Erythroblast (primary cell): ENCODE data around the gene MRPS35.

Source experiments
- DNase-seq, 2 experiments: peaks; one replicate each; lab custom pipeline; 2025; lab: John Stamatoyannopoulos, UW
- GATA1 ChIP-seq: IDR thresholded peaks from 2 replicates; pipeline ENCODE4 v1.6.1; 2011; ENCODE audit warnings: low read depth, mild to moderate bottlenecking, control low read depth, low read length, moderate library complexity
- POLR2A ChIP-seq: IDR thresholded peaks from 2 replicates; pipeline ENCODE4 v1.6.1; 2011; ENCODE audit warnings: mild to moderate bottlenecking, low read length

MRPS35 gene

DNA sequence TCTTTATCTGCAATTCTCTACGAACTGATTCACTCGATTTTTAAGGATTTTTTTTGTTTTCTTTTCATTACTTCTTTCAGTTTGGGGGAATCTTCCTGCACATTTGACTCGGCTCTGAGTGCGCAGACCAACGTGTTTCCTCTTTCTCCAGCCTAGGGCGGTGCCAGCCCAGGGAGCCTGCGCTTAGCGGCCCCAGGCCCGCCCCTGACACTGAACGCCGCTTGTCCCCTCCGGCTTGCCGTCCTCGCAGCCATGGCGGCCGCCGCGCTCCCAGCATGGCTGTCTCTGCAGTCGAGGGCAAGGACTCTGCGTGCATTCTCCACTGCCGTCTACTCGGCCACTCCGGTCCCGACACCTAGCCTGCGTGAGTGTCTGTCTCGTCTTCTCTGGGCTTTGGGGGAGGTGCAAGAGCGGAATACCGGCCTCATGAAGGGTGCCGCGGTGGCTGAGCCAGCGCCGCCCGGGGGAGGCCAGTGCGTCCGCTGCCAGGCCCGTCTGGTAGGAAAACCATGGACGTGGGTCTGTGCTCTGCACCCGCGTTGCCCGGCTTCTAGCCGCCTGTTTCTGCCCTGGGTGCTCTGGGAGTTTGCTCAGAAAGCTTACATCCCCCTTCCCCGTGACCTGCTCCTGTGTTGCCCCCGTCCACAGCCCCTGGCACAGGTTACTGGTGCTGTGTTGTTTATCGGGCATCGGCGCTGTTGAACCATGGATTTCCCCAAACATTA lies at the start of gene MRPS35:
Gene MRPS35, plus strand, starts transcription at position 241 of the 725 bp plus-strand sequence. Its CDS starts 12 bp downstream, at position 253.
- TF ChIP-seq GATA1 (no peak), POLR2A (peak; percentile 88)
- DNase-seq, result peak; percentile 92 to 93

DNA sequence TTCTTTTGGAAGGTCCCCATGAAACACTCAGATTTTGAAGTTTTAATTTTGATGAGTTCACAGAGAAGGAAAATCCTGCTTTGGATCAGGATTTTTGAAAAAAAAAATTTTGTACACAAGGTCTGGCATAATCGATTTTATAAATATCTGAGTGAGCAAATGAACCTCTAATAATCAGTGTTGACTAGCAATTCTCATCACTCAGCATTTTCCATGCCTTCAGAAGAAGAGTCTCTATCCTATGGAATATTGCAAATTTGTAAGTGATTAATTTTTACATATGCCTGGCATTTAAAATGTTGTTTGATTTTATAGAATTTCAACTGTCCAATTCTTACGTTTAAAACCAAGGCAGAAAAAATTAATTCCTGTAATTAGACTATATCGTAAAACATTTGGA lies 44.9 kb upstream of the MRPS35 start:
- no peak for TF ChIP-seq GATA1
- no peak for TF ChIP-seq POLR2A
- no peak for DNase-seq

DNA sequence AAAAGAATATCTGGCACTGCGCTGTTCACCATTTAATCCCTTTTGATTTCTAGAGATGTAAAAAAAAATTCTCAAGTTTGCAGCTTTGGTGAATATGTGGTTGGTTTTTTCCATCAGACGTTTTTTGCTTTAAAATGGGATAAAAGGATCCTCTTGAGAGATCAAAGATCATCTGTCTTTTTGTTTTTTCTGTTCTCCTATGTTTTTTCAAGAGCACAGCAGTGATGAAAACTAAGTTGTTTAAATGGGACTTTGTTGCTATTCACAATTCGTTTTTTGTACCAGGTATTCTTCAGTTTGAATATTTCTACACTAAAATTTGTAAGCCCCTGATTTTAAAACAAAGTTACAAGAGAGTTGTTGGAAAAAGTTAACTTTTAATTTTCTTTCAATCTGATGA lies 44.1 kb upstream of the MRPS35 start:
- TF ChIP-seq POLR2A, result no peak
- TF ChIP-seq GATA1, result no peak
- no peak for DNase-seq

DNA sequence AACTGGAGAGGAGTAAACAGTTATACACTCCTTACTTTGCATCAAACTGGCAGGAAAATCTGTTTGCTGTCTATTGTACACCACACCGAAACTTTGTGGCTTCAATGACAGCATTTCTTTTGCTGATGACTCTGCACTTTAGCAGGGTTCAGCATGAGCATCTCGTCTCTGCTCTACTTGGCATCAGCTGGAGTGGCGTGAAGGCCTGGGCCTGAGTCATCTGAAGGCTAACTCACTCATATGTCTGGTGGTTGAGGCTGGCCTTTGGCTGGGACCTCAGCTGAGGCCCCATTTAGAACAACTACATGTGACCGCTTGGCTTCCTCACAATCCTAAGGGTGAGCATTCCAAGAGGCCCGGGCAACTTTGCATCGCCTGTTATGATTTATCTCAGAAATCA lies 43.1 kb upstream of the MRPS35 start:
- no peak for TF ChIP-seq POLR2A
- TF ChIP-seq GATA1, result no peak
- DNase-seq, result no peak

DNA sequence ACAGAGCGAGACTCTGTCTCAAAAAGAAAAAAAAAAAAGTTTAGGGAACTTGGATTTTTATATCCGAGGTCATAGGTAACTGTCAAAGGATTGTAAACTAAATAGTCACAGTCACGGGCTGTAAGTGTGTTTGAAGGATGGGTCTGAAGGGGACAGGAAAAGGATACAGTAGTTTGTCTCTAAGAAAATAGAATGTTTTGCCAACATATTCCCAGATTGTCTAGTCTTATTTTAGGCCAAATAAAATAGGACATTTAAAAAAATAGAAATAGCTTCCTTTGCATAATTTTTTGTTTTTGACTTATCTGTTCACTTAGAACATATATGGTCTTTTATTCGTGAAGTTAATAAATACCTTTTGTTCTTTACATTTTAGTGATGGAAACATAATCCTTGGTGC lies 38.6 kb upstream of the MRPS35 start:
- no peak for DNase-seq
- TF ChIP-seq GATA1, result no peak
- TF ChIP-seq POLR2A, result no peak

DNA sequence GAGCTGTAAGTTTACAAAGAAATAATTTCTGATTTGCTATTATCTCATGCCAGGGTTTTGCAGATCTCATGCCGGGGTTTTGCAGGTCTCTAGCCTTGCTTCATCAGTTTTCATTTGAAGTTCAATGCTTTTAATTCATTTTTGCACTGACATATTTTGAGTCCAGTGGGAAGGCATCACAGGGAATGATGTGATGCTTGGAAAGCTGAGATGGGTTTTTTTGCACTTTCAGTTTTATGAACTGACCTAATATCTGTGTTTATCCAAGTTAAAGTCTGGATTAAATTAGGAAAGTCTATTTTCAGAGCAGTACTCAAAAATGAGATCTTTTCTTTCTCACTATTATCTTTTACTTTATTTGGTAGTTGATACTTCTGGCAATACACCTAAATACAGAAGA lies 38.0 kb upstream of the MRPS35 start:
- DNase-seq, result no peak
- no peak for TF ChIP-seq POLR2A
- no peak for TF ChIP-seq GATA1

DNA sequence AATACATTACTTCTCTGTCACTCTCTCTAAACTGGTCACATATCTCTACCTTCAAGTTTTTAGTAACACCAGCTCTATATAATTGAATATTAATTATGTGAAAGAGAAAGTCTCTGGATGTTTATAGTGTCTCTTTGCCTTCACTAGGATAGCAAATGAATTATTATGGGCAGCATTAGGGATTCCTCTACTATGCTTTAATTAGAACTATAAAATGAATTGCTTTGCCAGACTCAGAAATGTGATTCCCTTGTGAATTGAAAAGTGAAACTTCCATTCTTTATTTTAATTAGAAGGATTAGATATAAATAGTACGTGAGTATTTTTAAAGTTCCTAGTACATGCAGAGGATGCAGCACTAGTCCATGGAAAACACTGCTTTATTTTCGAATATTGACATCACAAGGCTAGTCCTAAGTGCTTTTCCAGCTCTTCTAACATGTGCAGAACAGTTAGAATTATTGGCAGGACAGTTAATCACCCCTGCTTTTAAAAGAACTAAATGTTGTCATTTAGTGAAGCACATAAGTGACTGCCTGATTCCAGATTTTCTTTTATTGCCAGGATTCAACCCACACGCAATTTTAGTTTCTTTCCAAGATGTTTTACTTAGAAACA lies 37.4 kb upstream of the MRPS35 start:
- TF ChIP-seq GATA1, result no peak
- TF ChIP-seq POLR2A, result no peak
- no peak for DNase-seq

DNA sequence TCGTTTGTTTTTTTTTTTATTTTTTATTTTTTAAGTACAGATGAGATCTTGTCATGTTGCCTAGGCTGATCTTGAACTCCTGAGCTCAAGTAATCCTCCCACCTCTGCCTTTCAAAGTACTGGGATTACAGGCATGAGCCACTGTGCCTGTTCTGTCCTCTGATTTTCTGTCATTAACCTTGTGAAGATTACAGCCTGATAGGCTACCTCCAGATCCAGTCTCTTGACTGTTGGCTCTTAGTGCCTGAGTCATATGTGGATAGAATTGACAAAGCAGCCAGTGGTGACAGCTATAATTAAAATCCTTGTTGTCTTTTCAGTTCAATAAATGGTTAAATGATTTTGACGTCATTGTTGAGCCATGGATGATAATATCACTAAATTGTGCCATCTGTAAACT lies 35.6 kb upstream of the MRPS35 start:
- TF ChIP-seq POLR2A (no peak), GATA1 (no peak)
- no peak for DNase-seq

DNA sequence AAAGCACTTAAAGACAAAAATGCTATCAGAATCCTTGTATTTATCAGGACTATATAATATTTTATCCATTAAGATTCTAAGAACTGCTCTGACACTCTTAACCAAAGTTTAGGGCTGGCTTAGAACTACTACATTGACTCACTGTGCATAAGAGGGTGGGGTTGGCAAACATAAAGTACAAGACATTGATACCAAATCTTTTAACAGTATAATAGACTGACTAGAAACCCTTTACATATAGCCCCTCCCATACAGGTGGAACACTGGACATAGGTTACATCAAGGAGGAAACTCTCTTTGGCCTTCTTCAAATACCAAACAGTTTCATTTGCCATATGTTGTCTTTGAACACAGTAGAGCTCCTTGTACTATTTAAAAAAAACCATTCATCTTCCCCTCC lies 30.0 kb upstream of the MRPS35 start:
- no peak for TF ChIP-seq GATA1
- no peak for DNase-seq

DNA sequence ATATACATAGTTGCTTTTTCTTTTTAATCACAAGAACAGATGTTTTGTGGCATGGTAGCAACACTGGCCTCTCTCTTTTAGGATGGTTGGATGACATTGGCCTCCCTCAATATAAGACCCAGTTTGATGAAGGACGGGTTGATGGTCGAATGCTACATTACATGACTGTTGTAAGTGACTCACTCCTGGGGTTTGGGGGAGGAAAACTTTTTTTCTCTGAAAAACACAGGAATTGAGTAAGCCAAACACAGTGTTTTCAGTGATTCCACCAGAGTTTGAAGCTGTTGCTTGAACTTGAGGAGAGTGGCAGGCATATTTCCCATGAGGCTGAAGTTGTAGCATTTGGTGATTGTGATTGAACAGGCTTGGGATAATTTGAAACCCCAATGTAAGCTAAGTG lies 28.1 kb upstream of the MRPS35 start:
- no peak for TF ChIP-seq GATA1
- TF ChIP-seq POLR2A, result no peak
- DNase-seq, result no peak

DNA sequence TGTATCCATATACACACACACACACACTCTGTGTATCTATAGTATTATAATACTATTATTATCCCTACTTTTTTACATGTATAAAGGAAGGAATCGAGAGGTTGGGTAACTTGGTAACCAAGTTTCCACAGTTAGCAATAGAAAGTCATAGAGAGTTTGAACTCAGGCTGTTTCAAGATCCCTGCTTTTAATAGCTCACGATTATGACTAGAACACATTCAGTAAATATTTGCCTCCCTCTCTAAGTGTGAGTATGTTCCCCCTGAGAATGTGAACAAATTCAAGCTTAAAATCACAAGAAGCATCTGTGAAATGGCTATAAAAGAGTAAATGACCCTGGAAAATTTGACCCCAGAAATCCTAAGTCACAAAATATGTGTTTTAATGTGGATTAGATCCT lies 25.4 kb upstream of the MRPS35 start:
- TF ChIP-seq POLR2A, result no peak
- no peak for TF ChIP-seq GATA1
- no peak for DNase-seq

DNA sequence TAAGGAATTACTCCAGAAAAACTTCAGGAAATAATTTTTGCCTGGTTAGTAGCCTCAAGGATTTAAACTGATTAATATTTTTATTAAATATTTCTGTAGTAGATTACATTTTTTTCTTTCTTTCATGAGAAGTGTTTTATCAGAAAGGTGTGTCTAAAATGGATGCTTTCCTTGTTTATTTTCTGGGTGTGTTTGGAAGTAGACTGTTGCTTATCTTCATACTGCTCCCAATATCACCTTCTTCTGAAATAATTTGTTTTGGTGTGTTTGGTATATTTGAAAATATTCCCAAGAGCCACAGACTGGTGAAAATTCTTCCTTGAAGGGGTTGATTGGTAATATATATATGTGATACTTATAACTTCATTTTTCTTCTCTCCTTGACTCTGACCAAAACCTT lies 24.5 kb upstream of the MRPS35 start:
- DNase-seq, result no peak
- TF ChIP-seq POLR2A (no peak), GATA1 (no peak)

DNA sequence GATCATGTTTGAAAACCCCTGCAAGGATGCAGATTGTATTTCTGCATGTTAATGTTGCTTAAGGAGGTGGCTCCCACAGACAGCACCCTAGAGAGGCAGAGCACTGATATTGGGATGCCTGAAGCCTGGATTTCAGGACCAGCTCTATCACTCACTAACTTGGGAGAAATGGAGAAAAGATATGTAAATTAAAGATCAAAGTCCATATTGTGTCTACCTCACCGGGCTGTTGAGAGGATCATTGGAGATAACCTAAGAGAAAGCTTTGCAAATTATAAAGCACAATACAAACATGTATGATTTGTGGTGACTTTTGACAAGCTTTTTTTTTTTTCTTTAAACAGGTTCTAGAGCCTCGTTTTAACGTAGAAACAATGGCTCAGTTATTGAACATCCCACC lies 22.0 kb upstream of the MRPS35 start:
- DNase-seq, result no peak

DNA sequence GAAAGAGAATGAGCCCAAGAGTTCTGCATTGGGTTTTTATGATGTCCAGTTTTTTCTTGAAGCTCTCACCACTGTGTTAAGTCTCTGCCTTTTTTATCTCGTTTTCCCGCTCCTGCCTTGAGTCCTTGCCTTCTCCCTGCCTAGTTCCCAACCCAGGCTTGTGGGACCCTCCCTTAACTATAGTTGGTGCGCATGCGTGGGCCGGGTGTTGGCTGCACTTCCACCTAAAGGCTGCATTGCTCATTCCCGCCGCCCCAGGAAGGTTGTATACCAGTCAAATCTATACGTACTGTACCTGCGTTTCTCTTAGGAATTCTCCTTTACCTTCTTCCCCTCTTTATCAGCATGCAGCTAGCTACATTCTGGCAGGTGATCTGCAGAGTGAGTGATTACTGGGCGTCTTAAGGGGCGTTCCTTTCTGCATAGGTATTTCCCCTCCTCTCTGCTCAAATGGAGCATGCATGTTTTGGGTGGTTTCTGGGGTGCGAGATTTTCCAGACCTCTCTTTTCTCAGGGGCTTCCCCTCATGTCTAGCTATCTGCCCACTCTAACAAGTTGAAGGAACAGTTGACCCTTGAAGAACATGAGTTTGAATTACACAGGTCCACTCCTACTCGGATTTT lies 21.0 kb upstream of the MRPS35 start:
- TF ChIP-seq GATA1, result no peak
- no peak for TF ChIP-seq POLR2A
- DNase-seq, result no peak

More for the DNA sequence above, 22.0 kb upstream of the MRPS35 start:
- TF ChIP-seq GATA1 (no peak), POLR2A (no peak)
